NCI-H1092 (cell line): ENCODE results near the gene RFC4.

Experiments used
- DNase-seq: peaks from one replicate; lab custom pipeline; 2025; lab: John Stamatoyannopoulos, UW

The RFC4 gene

GRCh38 chr3:186743666-186744065, 62.6 kb downstream of the RFC4 start:
- DNase-seq: no peak

GRCh38 chr3:186742618-186743380, 63.5 kb downstream of the RFC4 start:
- DNase-seq: no peak
